ENCODE results near the gene ABCC1. TPM values are rescaled to one million over a fixed set of nuclear protein-coding genes. Genes with fewer than 3 reads are reported as not detected.

Gene ABCC1
- total RNA-seq, 1 experiment from 2014 or later = 46.3 TPM

DNA sequence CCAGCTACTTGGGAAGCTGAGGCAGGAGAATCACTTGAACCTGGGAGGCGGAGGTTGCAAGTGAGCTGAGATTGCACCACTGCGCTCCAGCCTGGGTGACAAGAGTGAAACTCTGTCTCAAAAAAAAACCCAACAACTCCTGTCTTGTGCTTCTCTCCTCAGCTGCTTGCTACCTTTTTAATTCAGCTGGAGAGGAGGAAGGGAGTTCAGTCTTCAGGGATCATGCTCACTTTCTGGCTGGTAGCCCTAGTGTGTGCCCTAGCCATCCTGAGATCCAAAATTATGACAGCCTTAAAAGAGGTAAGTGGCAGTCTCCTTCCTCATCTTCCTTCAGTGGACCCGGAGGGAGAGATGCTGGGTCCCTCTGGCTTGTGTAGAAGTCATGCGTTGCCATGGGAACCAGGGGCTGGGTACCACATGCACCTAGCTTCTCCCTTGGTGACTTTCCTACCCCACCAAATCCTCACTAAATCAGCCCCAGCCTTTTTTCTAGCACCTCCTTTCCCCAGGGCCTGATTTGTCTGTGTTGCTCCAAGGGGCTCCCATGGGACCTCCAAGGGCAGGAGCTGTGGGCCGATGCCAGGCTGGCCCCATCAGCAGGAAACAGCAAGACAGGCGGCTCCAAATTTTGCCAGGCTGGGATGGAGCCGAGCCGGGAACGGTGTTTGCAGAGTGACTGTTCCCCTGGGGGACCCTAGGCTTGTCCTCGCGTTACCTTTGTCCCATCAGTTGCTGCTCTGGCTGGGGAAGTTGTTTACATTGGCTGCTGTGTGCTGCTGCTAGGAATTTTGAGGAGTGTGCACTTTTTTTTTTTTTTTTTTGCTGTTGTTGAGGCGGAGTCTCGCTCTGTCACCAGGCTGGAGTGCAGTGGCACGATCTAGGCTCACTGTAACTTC lies 65.2 kb downstream of the ABCC1 start:
- BruUV-seq (replicated peaks) = no TSS peak
- Mint-ChIP-seq H3K9me3 (ENCODE audit: low read depth, unreplicated experiment) (no peaks in the 10 kb centered on the region), H3K4me1 (ENCODE audit: low read depth, unreplicated experiment) (peaks cover 22% of the 10 kb centered on the region), H3K27ac (ENCODE audit: unreplicated experiment) (no peak overlapping the region), H3K27me3 (ENCODE audit: unreplicated experiment) (no peaks in the 10 kb centered on the region), H3K36me3 (ENCODE audit: insufficient read depth, unreplicated experiment) (peaks cover 50% of the 10 kb centered on the region), H3K4me3 (ENCODE audit: low read depth, unreplicated experiment) (no peak overlapping the region)
- TF ChIP-seq, protein P1, sequence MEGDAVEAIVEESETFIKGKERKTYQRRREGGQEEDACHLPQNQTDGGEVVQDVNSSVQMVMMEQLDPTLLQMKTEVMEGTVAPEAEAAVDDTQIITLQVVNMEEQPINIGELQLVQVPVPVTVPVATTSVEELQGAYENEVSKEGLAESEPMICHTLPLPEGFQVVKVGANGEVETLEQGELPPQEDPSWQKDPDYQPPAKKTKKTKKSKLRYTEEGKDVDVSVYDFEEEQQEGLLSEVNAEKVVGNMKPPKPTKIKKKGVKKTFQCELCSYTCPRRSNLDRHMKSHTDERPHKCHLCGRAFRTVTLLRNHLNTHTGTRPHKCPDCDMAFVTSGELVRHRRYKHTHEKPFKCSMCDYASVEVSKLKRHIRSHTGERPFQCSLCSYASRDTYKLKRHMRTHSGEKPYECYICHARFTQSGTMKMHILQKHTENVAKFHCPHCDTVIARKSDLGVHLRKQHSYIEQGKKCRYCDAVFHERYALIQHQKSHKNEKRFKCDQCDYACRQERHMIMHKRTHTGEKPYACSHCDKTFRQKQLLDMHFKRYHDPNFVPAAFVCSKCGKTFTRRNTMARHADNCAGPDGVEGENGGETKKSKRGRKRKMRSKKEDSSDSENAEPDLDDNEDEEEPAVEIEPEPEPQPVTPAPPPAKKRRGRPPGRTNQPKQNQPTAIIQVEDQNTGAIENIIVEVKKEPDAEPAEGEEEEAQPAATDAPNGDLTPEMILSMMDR (IDR thresholded peaks at IDR 0.05; ENCODE audit: unreplicated experiment) = no peak
- no peak for DNase-seq
- CTCF ChIA-PET = no interaction called here
- intact Hi-C loops (cut with micrococcal nuclease; ENCODE audit: unreplicated experiment) = no loop called here

DNA sequence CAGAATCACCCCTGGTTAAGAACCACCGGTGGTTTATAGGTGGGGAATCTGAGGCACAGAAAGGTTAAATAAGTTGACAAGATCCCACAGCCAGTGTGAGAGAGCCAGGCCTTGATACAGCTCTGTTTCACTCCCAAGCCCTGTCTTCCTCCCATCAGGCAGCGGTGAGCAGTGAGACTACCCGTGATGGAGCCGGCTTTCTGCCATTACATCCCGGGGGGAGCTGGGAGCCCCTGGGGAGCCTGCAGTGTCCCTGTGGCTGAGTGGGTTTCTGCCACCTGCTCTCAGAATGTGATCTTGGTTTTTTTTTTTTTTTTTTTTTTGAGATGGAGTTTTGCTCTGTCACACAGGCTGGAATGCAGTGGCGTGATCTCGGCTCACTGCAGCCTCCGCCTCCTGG lies 66.4 kb downstream of the ABCC1 start:
- Mint-ChIP-seq H3K4me1 (ENCODE audit: low read depth, unreplicated experiment) (peaks cover 33% of the 10 kb centered on the region), H3K4me3 (ENCODE audit: low read depth, unreplicated experiment) (no peak overlapping the region), H3K27ac (ENCODE audit: unreplicated experiment) (no peak overlapping the region), H3K9me3 (ENCODE audit: low read depth, unreplicated experiment) (no peaks in the 10 kb centered on the region), H3K27me3 (ENCODE audit: unreplicated experiment) (no peaks in the 10 kb centered on the region), H3K36me3 (ENCODE audit: insufficient read depth, unreplicated experiment) (peaks cover 52% of the 10 kb centered on the region)
- DNase-seq = no peak
- TF ChIP-seq, protein P1 (IDR thresholded peaks at IDR 0.05; ENCODE audit: unreplicated experiment) = no peak
- CTCF ChIA-PET = no interaction called here
- intact Hi-C loops (cut with micrococcal nuclease; ENCODE audit: unreplicated experiment) = no loop called here
- BruUV-seq (replicated peaks) = no TSS peak

DNA sequence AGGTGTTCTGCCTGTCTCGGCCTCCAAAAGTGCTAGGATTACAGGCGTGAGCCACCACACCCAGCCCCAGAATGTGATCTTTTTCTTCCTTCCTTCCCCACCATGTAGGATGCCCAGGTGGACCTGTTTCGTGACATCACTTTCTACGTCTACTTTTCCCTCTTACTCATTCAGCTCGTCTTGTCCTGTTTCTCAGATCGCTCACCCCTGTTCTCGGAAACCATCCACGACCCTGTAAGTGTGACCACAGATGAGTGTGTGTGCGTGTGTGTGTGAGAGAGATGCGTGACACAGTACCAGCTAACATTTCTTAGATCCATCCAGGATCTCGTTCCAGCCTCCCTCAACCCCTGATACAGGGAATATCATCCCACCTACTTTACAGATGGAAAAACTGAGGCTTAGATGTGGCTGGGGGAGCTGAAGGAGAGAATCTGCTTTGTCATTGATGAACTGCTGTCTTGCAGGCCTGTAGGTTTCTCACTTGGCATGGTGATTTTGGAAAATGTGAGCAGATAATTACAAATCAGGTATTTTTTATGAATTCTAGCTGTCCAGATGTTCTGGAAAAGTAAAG lies 67.1 kb downstream of the ABCC1 start:
- CTCF ChIA-PET = no interaction called here
- H3K27me3 Mint-ChIP-seq (ENCODE audit: unreplicated experiment) = no peaks in the 10 kb centered on the region
- TF ChIP-seq, protein P1 (IDR thresholded peaks at IDR 0.05; ENCODE audit: unreplicated experiment) = no peak
- no TSS peak for BruUV-seq (replicated peaks)
- intact Hi-C loops (cut with micrococcal nuclease; ENCODE audit: unreplicated experiment) = no loop called here
- DNase-seq = no peak
- H3K9me3 Mint-ChIP-seq (ENCODE audit: low read depth, unreplicated experiment) = no peaks in the 10 kb centered on the region
- H3K36me3 Mint-ChIP-seq (ENCODE audit: insufficient read depth, unreplicated experiment) = peaks cover 49% of the 10 kb centered on the region
- peaks cover 39% of the 10 kb centered on the region for H3K4me1 Mint-ChIP-seq (ENCODE audit: low read depth, unreplicated experiment)
- H3K27ac Mint-ChIP-seq (ENCODE audit: unreplicated experiment) = no peak overlapping the region
- no peak overlapping the region for H3K4me3 Mint-ChIP-seq (ENCODE audit: low read depth, unreplicated experiment)

DNA sequence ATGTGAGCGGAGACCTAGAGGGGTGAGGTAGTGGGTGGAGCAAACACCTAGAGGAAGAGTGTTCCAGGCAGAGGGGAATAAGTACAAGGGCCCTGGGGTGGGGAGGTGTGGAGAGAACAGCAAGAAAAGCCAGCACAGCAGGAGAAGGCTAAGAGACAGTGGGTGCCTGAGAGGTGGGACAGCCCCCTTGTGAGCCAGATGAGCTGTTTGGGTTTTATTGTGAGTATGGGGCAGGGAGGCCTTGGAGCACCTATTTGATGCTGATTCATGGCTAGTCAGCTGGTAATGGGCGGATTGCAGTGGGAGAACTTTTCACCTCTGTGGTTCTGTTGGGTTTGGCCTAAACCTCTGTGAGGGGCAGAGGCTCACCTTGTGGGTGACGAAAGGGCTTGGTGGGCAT lies 68.4 kb downstream of the ABCC1 start:
- DNase-seq = no peak
- Mint-ChIP-seq H3K9me3 (ENCODE audit: low read depth, unreplicated experiment) (no peaks in the 10 kb centered on the region), H3K36me3 (ENCODE audit: insufficient read depth, unreplicated experiment) (peaks cover 50% of the 10 kb centered on the region), H3K4me3 (ENCODE audit: low read depth, unreplicated experiment) (no peak overlapping the region), H3K27ac (ENCODE audit: unreplicated experiment) (no peak overlapping the region), H3K27me3 (ENCODE audit: unreplicated experiment) (no peaks in the 10 kb centered on the region), H3K4me1 (ENCODE audit: low read depth, unreplicated experiment) (peaks cover 52% of the 10 kb centered on the region)
- TF ChIP-seq, protein P1 (IDR thresholded peaks at IDR 0.05; ENCODE audit: unreplicated experiment) = no peak
- intact Hi-C loops (cut with micrococcal nuclease; ENCODE audit: unreplicated experiment) = no loop called here
- no TSS peak for BruUV-seq (replicated peaks)
- CTCF ChIA-PET = no interaction called here

All from Calu3 (cell line).